ENCODE measurements around the gene BBX.

Gene BBX

DNA sequence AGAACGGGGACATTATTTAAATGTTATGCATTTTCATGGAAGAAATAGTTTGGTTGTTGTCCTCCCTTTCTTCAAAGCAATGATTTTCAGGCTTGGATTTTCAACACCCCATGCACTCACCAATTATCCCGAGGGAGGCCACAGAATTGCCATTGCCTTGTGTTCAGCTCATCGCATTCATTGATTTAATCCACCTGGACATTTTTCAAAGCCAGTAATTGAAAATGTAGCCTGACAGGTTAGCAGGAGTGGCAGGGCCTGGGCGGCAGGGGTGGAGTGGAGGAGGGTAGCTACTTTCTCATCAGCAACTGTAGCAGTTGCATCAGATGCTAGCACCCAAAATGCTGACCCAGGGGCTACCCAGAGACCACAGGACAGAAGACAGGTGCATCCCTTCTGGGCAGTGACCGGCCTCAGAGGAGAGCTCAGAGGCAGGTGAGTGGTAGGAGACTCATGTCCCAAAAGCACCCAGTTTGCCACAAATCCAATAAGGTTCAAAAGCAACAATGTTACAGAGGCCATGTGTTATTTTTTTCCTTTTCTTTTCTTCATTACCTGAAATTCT, 325.7 kb downstream of the BBX start:
- FAIRE-seq (no peak), DNase-seq (ENCODE audit: insufficient read length, low spot score) (no peak)
- TF ChIP-seq POLR2A (IDR thresholded peaks at IDR 0.05; ENCODE audit: low read depth, low read length): no peak

DNA sequence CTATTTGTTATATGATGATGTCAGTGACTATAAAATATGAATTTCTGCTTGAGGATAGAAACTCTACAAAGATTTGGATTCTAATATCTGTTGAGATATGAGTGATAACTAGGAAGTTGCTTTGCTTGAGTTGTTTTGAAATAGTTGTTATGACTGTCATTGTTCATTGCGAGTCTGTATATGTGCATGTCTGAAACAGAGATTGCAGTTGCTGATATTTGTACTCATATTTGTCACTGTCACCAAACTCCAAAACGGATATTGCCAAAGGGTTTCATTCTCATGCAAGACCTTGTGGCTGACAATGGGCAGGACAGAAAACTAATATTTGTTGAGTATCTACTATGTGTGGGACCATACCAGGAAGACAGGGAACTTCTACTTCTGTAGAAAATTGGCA, 327.9 kb downstream of the BBX start:
- no peak for TF ChIP-seq POLR2A (IDR thresholded peaks at IDR 0.05; ENCODE audit: low read depth, low read length)
- FAIRE-seq (no peak), DNase-seq (ENCODE audit: insufficient read length, low spot score) (no peak)

DNA sequence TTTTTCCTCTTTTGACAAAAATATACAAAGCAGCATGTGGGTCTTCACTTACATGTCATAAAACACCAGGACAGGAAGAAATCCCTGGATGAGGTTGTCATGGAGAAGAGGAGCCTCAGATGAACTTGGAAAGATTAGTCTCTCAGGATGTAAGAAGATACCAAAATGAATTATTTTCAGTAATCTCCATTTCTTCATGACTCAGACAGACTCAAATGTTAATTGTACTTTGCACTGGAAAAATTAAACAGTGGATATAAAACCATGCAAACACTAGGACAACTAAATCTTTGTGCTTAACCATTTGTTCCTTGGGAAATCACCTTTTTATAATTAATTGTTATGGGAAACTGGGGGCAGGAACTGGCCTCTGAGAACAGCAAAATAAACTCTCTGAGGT, 331.1 kb downstream of the BBX start:
- no peak for DNase-seq (ENCODE audit: insufficient read length, low spot score)
- no peak for TF ChIP-seq POLR2A (IDR thresholded peaks at IDR 0.05; ENCODE audit: low read depth, low read length)
- no peak for FAIRE-seq

DNA sequence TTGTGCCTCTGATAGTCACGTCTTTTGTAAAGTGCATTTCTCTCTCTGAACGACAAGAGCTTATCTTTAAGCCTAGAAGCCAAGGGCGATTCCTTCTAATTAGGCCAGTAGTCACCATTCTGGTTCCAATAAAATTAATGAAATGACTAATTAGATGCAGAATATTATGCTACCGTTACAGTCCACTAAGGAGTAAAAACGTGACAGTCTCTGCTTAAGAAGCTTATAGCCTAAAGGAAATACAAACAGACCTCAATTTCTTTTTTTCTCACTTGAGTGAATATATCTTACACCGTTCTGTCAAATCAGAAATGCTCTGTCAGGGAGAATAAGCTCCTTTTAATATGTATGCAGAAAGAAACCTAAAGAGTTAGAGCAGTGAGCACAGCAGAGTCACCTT, 332.0 kb downstream of the BBX start:
- no peak for DNase-seq (ENCODE audit: insufficient read length, low spot score)
- no peak for FAIRE-seq
- TF ChIP-seq POLR2A (IDR thresholded peaks at IDR 0.05; ENCODE audit: low read depth, low read length): no peak

DNA sequence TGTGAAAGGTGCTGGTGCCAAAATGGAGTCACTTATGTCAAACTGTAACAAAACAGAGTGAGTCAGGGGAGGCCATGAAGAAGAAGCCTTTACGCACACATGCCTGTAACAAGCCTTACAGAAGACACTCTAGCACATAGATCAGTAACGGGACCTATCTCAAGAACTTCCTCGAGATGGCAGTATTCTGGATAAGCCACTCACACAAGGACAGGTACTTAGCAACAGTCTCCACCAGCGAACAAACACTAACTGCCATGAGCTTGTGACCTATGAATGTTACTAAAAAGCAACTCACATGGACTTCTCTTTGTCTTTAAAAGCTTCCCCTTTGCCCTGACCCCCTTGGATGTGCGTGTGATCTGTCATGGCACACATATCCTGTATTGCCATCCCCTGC, 332.9 kb downstream of the BBX start:
- FAIRE-seq: peak; percentile 58
- no peak for TF ChIP-seq POLR2A (IDR thresholded peaks at IDR 0.05; ENCODE audit: low read depth, low read length)
- DNase-seq (ENCODE audit: insufficient read length, low spot score): peak; percentile 13

DNA sequence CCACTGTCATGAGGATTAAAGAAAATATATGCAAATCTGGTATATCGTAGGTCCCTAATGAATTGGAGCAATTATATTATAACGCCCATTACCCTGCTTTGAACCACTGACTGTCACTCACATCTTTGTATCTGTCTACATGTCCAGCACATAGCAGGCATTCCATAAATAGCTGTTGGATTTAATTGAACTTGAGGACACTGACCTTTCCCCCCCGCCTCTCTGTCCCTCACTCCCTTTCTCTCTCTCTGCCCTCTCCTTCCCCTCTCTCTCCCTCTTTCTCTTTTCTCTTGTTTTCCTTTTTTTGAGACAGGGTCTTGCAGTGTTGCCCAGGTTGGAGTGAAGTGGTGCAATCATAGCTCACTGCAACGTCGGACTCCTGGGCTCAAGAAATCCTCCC, 335.1 kb downstream of the BBX start:
- FAIRE-seq (no peak), DNase-seq (ENCODE audit: insufficient read length, low spot score) (no peak)
- TF ChIP-seq POLR2A (IDR thresholded peaks at IDR 0.05; ENCODE audit: low read depth, low read length): no peak

DNA sequence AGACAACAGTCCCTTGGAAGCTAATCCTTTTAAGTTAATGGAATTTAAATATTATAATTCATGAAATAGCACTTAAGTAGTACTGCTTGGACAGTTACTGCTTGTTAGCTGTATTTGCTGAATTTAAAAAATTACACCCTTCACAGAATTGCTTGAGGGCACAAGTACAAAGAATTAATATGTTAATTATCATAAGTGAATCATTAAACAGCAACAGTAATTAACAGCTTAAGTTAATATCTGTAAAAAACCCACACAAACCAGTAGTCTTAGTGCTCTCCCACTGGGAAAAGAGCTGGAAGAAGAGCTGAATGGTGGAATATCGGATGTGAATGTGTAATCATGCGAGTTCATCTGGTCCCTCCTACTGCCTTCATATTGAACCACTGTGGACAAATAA, 336.1 kb downstream of the BBX start:
- FAIRE-seq (no peak), DNase-seq (ENCODE audit: insufficient read length, low spot score) (no peak)
- TF ChIP-seq POLR2A (IDR thresholded peaks at IDR 0.05; ENCODE audit: low read depth, low read length): no peak

Data from H54 (cell line).